HL-60 (cell line): ENCODE results near the gene FAM162A.

Experiments
- DNase-seq, 2 experiments: peaks; one replicate each; pipeline ENCODE4 v3.0.0-alpha.2; 2010 to 2020; ENCODE audit warnings: low read depth in 1 of 2, low spot score in 1 of 2
- H3K27ac ChIP-seq: fragments of 250-450 bp; sonication (Bioruptor Pico); replicated peaks from 2 replicates; pipeline ENCODE4 v1.5.1; 2020; ENCODE audit warnings: mild to moderate bottlenecking, moderate library complexity
- H3K27me3 ChIP-seq: fragments of 250-450 bp; sonication (Bioruptor Pico); 2 replicates; pipeline ENCODE4 v1.5.1; 2021; ENCODE audit warnings: mild to moderate bottlenecking, moderate library complexity; ENCODE audit not compliant: insufficient read depth, poor library complexity, severe bottlenecking
- H3K4me3 ChIP-seq: replicated peaks from 2 replicates; pipeline ENCODE4 v1.5.1; 2011; ENCODE audit warnings: mild to moderate bottlenecking, control low read depth, low read length; ENCODE audit not compliant: insufficient read depth
- GABPA ChIP-seq: IDR thresholded peaks from 2 replicates; pipeline ENCODE4 v1.6.1; 2012; ENCODE audit warnings: low read depth
- POLR2AphosphoS5 ChIP-seq: IDR thresholded peaks from 2 replicates; pipeline ENCODE4 v1.6.1; 2012; ENCODE audit warnings: low read depth
- SPI1 ChIP-seq: IDR thresholded peaks from 2 replicates; pipeline ENCODE4 v1.6.1; 2012; ENCODE audit warnings: low read depth, mild to moderate bottlenecking, borderline replicate concordance
- TF ChIP-seq, protein P1 (sequence below): IDR thresholded peaks from one replicate; pipeline ENCODE4 v1.5.1; 2011; ENCODE audit warnings: low read length, control low read depth, inconsistent platforms; ENCODE audit not compliant: insufficient read depth
- TF ChIP-seq, protein P2 (sequence below): IDR thresholded peaks from 2 replicates; pipeline ENCODE4 v1.6.1; 2012; ENCODE audit warnings: low read depth; ENCODE audit not compliant: insufficient replicate concordance

The FAM162A gene

DNA sequence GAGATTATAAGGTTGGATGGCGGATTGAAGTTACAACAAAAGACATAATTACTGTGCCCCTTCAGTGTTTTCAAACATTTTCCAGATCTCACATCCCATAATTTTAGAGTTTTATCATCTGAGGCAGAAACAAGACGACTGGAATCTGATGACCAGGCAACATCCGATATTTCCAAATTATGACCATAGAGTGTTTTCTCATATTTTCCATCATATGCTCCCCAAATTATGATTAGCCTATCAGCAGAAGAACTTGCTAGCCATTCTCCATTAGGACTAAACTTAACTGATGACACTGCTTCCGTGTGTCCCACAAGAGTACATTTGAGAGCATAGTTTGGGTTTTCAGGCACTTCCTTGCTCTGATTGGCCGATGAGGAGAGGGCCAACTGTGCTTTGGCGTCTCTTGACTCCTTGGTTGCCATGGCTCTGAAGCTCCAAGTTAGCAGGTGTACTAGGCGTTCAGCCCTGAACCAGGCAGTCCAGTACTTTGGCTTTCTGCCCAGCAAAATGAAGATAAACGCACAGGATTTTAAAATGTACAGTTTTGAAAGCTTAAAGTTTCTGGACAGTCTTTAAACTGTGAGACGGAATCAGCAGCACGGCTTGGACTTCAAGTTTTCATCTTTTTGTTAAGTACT is 31.2 kb downstream of the FAM162A start:
- TF ChIP-seq SPI1: peak; percentile 40; the same call in 1 of the 2 replicates
- no peak for TF ChIP-seq POLR2AphosphoS5
- DNase-seq: peak; percentile 41 to 61
- peak overlapping the region; percentile 86 for H3K27ac ChIP-seq
- no peaks in the 10 kb centered on the region for H3K27me3 ChIP-seq
- H3K4me3 ChIP-seq: peak overlapping the region; percentile 55

DNA sequence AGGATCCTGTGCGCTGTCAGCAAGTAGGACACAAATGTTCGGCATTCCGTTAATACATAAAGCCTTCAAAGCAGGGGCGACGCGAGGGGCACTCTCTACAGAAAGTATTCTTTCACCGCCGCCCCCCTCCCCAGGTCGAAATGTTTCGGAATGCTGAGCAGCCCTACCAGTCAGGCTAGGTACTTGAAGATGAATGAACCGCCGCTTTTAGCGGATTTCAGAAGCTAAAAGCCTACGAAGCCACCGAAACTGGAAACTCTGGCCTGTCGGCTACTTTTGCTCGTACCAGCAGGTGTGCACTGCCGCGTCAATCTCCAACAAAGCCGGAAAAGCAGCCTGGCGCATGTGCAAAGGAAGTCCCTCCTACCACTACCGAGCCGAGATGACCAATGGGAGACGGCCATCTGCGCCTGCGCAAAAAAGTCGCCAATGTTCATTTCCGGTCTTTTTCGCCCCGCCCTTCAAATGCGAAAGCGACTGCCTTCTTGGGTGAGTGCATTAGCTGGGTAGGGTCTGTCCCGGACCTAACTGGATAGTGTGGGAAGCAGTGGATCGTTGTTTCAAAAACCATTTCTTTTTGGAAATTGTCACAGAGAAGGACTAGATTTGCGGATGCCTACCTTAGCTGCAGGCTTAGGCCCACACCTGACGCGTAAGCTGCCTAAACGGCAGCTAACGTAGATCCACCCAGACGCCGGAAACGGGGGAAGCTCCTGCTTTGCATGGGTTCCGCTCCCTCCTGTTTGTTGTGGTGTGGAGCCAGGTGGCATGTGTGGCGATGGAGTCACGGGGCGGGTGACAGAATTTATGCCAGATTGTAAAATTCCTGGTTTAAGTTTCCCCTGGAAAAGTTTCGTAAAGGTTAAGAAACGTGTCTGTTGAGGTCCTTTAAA is 32.0 kb downstream of the FAM162A start, which contains the start of gene WDR5B:
Gene WDR5B (minus strand): TSS at position 301 of the 893 bp plus-strand sequence. CDS start 534 bp downstream, outside the sequence.
- Histone ChIP-seq H3K27me3 (no peaks in the 10 kb centered on the region), H3K27ac (peak within 1 kb of the TSS; percentile 86), H3K4me3 (peak within 1 kb of the TSS; percentile 55)
- TF ChIP-seq, protein P1, sequence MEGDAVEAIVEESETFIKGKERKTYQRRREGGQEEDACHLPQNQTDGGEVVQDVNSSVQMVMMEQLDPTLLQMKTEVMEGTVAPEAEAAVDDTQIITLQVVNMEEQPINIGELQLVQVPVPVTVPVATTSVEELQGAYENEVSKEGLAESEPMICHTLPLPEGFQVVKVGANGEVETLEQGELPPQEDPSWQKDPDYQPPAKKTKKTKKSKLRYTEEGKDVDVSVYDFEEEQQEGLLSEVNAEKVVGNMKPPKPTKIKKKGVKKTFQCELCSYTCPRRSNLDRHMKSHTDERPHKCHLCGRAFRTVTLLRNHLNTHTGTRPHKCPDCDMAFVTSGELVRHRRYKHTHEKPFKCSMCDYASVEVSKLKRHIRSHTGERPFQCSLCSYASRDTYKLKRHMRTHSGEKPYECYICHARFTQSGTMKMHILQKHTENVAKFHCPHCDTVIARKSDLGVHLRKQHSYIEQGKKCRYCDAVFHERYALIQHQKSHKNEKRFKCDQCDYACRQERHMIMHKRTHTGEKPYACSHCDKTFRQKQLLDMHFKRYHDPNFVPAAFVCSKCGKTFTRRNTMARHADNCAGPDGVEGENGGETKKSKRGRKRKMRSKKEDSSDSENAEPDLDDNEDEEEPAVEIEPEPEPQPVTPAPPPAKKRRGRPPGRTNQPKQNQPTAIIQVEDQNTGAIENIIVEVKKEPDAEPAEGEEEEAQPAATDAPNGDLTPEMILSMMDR: no peak
- TF ChIP-seq SPI1 (no peak), POLR2AphosphoS5 (peak; percentile 94), GABPA (peak; percentile 72)
- TF ChIP-seq, protein P2, sequence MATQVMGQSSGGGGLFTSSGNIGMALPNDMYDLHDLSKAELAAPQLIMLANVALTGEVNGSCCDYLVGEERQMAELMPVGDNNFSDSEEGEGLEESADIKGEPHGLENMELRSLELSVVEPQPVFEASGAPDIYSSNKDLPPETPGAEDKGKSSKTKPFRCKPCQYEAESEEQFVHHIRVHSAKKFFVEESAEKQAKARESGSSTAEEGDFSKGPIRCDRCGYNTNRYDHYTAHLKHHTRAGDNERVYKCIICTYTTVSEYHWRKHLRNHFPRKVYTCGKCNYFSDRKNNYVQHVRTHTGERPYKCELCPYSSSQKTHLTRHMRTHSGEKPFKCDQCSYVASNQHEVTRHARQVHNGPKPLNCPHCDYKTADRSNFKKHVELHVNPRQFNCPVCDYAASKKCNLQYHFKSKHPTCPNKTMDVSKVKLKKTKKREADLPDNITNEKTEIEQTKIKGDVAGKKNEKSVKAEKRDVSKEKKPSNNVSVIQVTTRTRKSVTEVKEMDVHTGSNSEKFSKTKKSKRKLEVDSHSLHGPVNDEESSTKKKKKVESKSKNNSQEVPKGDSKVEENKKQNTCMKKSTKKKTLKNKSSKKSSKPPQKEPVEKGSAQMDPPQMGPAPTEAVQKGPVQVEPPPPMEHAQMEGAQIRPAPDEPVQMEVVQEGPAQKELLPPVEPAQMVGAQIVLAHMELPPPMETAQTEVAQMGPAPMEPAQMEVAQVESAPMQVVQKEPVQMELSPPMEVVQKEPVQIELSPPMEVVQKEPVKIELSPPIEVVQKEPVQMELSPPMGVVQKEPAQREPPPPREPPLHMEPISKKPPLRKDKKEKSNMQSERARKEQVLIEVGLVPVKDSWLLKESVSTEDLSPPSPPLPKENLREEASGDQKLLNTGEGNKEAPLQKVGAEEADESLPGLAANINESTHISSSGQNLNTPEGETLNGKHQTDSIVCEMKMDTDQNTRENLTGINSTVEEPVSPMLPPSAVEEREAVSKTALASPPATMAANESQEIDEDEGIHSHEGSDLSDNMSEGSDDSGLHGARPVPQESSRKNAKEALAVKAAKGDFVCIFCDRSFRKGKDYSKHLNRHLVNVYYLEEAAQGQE: no peak
- peak; percentile 88 to 98 for DNase-seq

DNA sequence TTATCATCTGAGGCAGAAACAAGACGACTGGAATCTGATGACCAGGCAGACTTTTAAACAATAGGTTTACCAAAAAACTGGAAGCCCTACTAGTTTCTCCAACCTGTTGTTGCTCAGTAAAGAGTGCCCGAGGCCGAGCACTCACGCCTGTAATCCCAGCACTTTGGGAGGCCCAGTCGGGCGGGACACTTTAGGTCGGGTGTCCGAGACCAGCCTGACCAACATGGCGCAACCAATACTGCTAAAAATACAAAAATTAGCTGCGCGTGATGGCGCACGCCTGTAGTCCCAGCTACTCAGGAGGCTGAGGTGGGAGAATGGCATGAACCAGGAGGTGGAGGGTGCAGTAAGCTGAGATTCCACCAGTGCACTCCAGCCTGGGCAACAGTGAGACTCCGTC is 33.0 kb downstream of the FAM162A start:
- no peak for TF ChIP-seq GABPA
- TF ChIP-seq POLR2AphosphoS5: no peak
- TF ChIP-seq, protein P1: no peak
- H3K4me3 ChIP-seq: peak overlapping the region; percentile 55
- H3K27me3 ChIP-seq: no peaks in the 10 kb centered on the region
- peak overlapping the region; percentile 86 for H3K27ac ChIP-seq
- DNase-seq: no peak

DNA sequence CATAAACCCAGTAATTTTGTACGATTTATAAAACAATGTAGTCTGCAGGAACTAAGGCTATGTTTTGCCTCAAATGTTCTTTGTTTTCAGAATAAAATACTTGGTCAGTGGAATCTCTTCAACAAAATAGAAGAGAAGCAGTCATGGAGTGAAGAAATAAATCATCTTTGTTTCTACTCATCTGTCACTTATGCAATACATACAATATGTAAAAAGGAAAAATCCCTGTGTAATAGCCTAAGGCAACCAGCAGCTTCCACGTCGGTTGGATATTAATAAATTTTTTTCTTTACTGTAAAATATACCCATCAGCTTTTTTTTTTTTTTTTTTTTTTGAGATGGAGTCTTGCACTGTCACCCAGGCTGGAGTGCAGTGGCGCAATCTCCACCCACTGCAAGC is 37.1 kb downstream of the FAM162A start:
- DNase-seq: no peak

More for the DNA sequence above, 37.1 kb downstream of the FAM162A start:
- TF ChIP-seq, protein P1: no peak
- TF ChIP-seq, protein P2: no peak
- no peak for TF ChIP-seq SPI1
- no peak for TF ChIP-seq GABPA
- TF ChIP-seq POLR2AphosphoS5: no peak
- no peak overlapping the region for H3K27ac ChIP-seq
- H3K4me3 ChIP-seq: no peak overlapping the region
- H3K27me3 ChIP-seq: no peaks in the 10 kb centered on the region
